PC-9 (cell line): Measurements from ENCODE around the gene IFT57. TPM values are rescaled to one million over a fixed set of nuclear protein-coding genes. Genes with fewer than 3 reads are reported as not detected.

Experiments used
- BruUV-seq: library from RNA; stranded (reverse); fragments of 400-500 nt; replicated peaks from 2 replicates; lab custom pipeline; 2021; lab: Mats Ljungman, UMichigan
- CTCF ChIA-PET: fragments of 300-600 bp; sonication (Branson Sonifier 250); formaldehyde crosslinking; loops from one replicate; lab custom pipeline; 2022; ENCODE audit warnings: antibody characterized with exemption; lab: Charles Lee
- POLR2A ChIA-PET: fragments of 300-600 bp; sonication (Branson Sonifier 250); formaldehyde crosslinking; loops from one replicate; lab custom pipeline; 2022; ENCODE audit warnings: antibody characterized with exemption; ENCODE audit not compliant: unreplicated experiment; lab: Charles Lee
- DNase-seq, 2 experiments: peaks; one replicate each; pipeline versions ENCODE4 v3.0.0 to v3.0.0-alpha.2; 2015 to 2022; ENCODE audit warnings: mixed read lengths in 1 of 2
- H2AFZ ChIP-seq: fragments of 200-600 bp; sonication (generic); 2 replicates; pipeline ENCODE4 v1.8.1; 2017; ENCODE audit warnings: antibody characterized with exemption
- H3F3A ChIP-seq: fragments of 200-600 bp; sonication (generic); 2 replicates; pipeline ENCODE4 v1.8.1; 2017; ENCODE audit warnings: antibody characterized with exemption, mild to moderate bottlenecking, low read depth; ENCODE audit not compliant: insufficient read depth
- H3K27ac ChIP-seq: fragments of 200-600 bp; sonication (generic); 2 replicates; pipeline ENCODE4 v1.6.1; 2016; ENCODE audit warnings: mixed run types
- H3K27me3 ChIP-seq: fragments of 200-600 bp; sonication (generic); 2 replicates; pipeline ENCODE4 v1.6.1; 2016; ENCODE audit warnings: low read depth, mixed run types; ENCODE audit not compliant: insufficient read depth
- H3K36me3 ChIP-seq: fragments of 200-600 bp; sonication (generic); 2 replicates; pipeline ENCODE4 v1.6.1; 2016; ENCODE audit warnings: low read depth, mixed run types
- H3K4me1 ChIP-seq: fragments of 200-600 bp; sonication (generic); replicated peaks from 2 replicates; pipeline ENCODE4 v1.6.1; 2016; ENCODE audit warnings: mixed run types; ENCODE audit not compliant: insufficient read depth
- H3K4me2 ChIP-seq: fragments of 200-600 bp; sonication (generic); 2 replicates; pipeline ENCODE4 v1.6.1; 2017; ENCODE audit warnings: mixed run types
- H3K4me3 ChIP-seq: fragments of 200-600 bp; sonication (generic); 2 replicates; pipeline ENCODE4 v1.6.1; 2016; ENCODE audit warnings: mixed run types
- H3K79me2 ChIP-seq: fragments of 200-600 bp; sonication (generic); 2 replicates; pipeline ENCODE4 v1.6.1; 2017; ENCODE audit warnings: low read depth, mixed run types
- H3K9me2 ChIP-seq: fragments of 200-600 bp; sonication (generic); 2 replicates; pipeline ENCODE4 v1.8.1; 2017; ENCODE audit warnings: mild to moderate bottlenecking; ENCODE audit not compliant: insufficient read depth
- H3K9me3 ChIP-seq: fragments of 200-600 bp; sonication (generic); 2 replicates; pipeline ENCODE4 v1.8.1; 2016; ENCODE audit warnings: low read depth; ENCODE audit not compliant: insufficient read depth
- H4K20me1 ChIP-seq: fragments of 200-600 bp; sonication (generic); 2 replicates; pipeline ENCODE4 v1.8.1; 2017; ENCODE audit not compliant: insufficient read depth
- EZH2 ChIP-seq: fragments of 200-600 bp; sonication (generic); IDR thresholded peaks from 2 replicates; pipeline ENCODE4 v1.8.0; 2017; ENCODE audit warnings: antibody characterized with exemption, low read depth
- intact Hi-C: fragments of 100-400 bp; cut with micrococcal nuclease; formaldehyde crosslinking; loops from one replicate; pipeline ENCODE4 v1.10.0; 2022; ENCODE audit not compliant: unreplicated experiment
- total RNA-seq: library from RNA; stranded (reverse); gene quantifications from 2 replicates; pipeline ENCODE4 v1.2.3, GENCODE V29; 2021
- TF ChIP-seq, protein P1 (sequence below): fragments of 200-600 bp; sonication (generic); conservative IDR thresholded peaks from 2 replicates; pipeline ENCODE4 v1.6.1; 2017; ENCODE audit warnings: mixed run types, antibody characterized with exemption, mild to moderate bottlenecking, moderate library complexity

The IFT57 gene
- total RNA-seq, 1 experiment from 2014 or later = 55.2 TPM

DNA sequence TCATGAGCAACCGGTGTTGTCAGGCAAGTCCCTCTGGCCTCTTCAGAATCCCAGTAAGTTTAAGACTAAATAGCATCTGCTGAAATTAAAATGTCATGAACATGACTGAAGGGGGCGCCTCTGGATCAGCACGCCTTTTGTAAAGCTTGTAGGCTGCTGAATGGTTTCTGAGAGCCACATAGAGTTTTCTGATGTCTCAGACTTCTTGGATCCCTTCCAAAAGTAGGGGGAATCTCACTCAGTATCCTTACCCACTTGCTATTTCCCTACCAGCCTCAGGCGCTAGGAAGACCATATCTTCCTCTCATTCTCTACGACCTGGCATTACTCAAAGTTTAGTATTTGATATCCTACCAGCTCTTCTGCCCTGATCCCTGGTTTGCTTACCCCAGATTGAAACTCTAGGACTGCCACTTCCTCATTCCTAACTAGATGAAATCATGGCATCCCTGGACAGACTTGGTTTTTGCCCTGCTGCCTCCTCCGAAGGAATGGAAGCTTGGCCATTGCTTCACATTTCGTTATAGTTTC lies 68.7 kb downstream of the IFT57 start:
- CTCF ChIA-PET = interaction anchor here (0.6 to 1.6 kb wide), 4 partner anchors 23 to 493 kb away, joined by 3 to 6 read pairs (median 4); no protein-coding TSS in a partner anchor

DNA sequence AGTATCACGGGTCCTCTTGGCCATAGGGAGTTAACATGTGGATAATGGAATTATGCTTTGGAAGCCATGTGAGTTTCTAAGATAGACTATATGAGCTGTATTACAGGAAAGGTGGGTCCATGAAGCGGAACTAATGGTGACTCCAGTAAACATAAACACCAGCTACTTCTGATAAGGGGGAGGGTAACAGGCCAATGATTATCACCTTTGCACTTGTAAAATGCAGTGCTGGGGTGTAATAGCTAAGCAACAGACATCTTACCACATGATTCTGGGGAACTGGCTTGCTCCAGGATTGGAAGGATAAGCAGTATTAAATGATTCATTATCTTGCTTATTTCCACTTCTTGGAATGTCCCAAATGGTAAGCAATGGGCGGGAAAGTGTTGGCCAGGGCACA lies 70.0 kb downstream of the IFT57 start:
- DNase-seq = no peak
- Histone ChIP-seq H3K4me3 (no peak overlapping the region), H3K9me3 (no peaks in the 10 kb centered on the region), H3K79me2 (no peaks in the 10 kb centered on the region), H3K27me3 (no peaks in the 10 kb centered on the region), H3K4me1 (no peaks in the 10 kb centered on the region; the same call in 1 of the 2 replicates), H2AFZ (no peak overlapping the region), H4K20me1 (no peaks in the 10 kb centered on the region), H3K9me2 (no peaks in the 10 kb centered on the region), H3F3A (no peaks in the 10 kb centered on the region), H3K4me2 (no peak overlapping the region), H3K36me3 (no peaks in the 10 kb centered on the region), H3K27ac (no peak overlapping the region)
- TF ChIP-seq EZH2 = no peak
- TF ChIP-seq, protein P1, sequence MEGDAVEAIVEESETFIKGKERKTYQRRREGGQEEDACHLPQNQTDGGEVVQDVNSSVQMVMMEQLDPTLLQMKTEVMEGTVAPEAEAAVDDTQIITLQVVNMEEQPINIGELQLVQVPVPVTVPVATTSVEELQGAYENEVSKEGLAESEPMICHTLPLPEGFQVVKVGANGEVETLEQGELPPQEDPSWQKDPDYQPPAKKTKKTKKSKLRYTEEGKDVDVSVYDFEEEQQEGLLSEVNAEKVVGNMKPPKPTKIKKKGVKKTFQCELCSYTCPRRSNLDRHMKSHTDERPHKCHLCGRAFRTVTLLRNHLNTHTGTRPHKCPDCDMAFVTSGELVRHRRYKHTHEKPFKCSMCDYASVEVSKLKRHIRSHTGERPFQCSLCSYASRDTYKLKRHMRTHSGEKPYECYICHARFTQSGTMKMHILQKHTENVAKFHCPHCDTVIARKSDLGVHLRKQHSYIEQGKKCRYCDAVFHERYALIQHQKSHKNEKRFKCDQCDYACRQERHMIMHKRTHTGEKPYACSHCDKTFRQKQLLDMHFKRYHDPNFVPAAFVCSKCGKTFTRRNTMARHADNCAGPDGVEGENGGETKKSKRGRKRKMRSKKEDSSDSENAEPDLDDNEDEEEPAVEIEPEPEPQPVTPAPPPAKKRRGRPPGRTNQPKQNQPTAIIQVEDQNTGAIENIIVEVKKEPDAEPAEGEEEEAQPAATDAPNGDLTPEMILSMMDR = no peak
- intact Hi-C loops = loop anchor here (2.0 to 10.0 kb wide), 4 partner anchors 60 to 325 kb away; partner anchors contain the start of gene CD47
- CTCF ChIA-PET = interaction anchor here (1.6 kb wide), 1 partner anchor 325 kb away, joined by 3 read pairs; no protein-coding TSS in a partner anchor
- no TSS peak for BruUV-seq
- POLR2A ChIA-PET = no interaction called here

More for the DNA sequence above, 68.7 kb downstream of the IFT57 start:
- H3K4me3 ChIP-seq = no peak overlapping the region
- POLR2A ChIA-PET = interaction anchor here (0.6 to 0.9 kb wide), 4 partner anchors 22 to 54 kb away, joined by 3 to 5 read pairs (median 4); no protein-coding TSS in a partner anchor
- TF ChIP-seq, protein P1 = peak; percentile 59
- TF ChIP-seq EZH2 = no peak
- H3K79me2 ChIP-seq = no peaks in the 10 kb centered on the region
- no peaks in the 10 kb centered on the region for H3K9me2 ChIP-seq
- no TSS peak for BruUV-seq
- no peaks in the 10 kb centered on the region for H3K36me3 ChIP-seq
- intact Hi-C loops = loop anchor here (2.0 to 10.0 kb wide), 4 partner anchors 61 to 323 kb away; partner anchors contain the start of gene CD47
- H3F3A ChIP-seq = no peaks in the 10 kb centered on the region; the same call in 1 of the 2 replicates
- no peak overlapping the region for H3K27ac ChIP-seq
- H3K4me1 ChIP-seq = no peaks in the 10 kb centered on the region; the same call in 1 of the 2 replicates
- no peak overlapping the region for H2AFZ ChIP-seq
- no peak overlapping the region for H3K4me2 ChIP-seq
- no peaks in the 10 kb centered on the region for H3K27me3 ChIP-seq
- peak; percentile 54 to 75 for DNase-seq
- H4K20me1 ChIP-seq = no peaks in the 10 kb centered on the region
- H3K9me3 ChIP-seq = no peaks in the 10 kb centered on the region

DNA sequence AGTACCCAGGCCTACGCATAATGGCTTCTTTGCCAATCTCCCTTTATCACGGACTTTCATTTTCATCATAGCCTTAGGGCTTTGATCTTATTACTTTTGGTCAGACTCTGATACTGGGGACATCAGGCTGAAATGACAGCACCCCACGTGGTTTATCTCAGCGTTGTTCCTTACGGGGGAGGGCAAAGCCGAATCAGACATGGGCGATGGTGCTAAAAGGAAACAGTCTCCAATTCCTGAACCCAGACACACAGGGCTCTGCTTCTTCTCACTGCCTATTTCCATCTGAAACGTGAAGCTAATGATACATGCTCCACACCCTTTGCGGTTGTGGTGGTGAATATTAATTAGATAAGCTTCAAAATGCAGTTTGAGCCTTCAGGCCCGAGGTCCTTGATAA lies 72.0 kb downstream of the IFT57 start:
- Histone ChIP-seq H3K27ac (no peak overlapping the region), H3K9me2 (no peaks in the 10 kb centered on the region), H3K4me1 (no peaks in the 10 kb centered on the region; the same call in 1 of the 2 replicates), H3K79me2 (no peaks in the 10 kb centered on the region), H2AFZ (no peak overlapping the region), H4K20me1 (no peaks in the 10 kb centered on the region), H3K4me2 (no peak overlapping the region), H3K36me3 (no peaks in the 10 kb centered on the region), H3K4me3 (no peak overlapping the region), H3K9me3 (no peaks in the 10 kb centered on the region), H3K27me3 (no peaks in the 10 kb centered on the region), H3F3A (no peaks in the 10 kb centered on the region)
- BruUV-seq = no TSS peak
- ChIA-PET CTCF (no interaction called here), POLR2A (no interaction called here)
- TF ChIP-seq, protein P1 = no peak
- TF ChIP-seq EZH2 = no peak
- DNase-seq = no peak
- intact Hi-C loops = loop anchor here (5.0 to 10.0 kb wide), 3 partner anchors 58 to 257 kb away; partner anchors contain the start of gene CD47
